CD1c-positive myeloid dendritic cell (primary cell): Measurements from ENCODE around the gene TMEM81.

Experiments used
- DNase-seq: peaks from one replicate; pipeline ENCODE4 v3.0.0-alpha.2; 2016; ENCODE audit errors: extremely low spot score

Gene TMEM81

DNA sequence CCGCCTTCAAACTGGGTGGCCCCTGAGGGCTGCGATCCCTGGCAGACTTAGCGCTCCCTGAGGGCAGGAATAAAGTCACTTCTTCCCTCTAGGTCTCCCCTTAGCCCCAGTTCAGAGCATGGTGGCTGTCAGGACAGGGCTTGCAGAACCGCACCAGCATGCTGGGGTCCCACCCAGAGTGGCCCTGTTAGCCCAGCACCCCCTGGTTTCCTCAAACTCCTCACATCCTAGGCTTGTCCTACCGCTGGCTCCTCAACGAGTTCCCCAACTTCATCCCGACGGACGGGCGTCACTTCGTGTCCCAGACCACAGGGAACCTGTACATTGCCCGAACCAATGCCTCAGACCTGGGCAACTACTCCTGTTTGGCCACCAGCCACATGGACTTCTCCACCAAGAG is 25.4 kb downstream of the TMEM81 start:
- no peak for DNase-seq

DNA sequence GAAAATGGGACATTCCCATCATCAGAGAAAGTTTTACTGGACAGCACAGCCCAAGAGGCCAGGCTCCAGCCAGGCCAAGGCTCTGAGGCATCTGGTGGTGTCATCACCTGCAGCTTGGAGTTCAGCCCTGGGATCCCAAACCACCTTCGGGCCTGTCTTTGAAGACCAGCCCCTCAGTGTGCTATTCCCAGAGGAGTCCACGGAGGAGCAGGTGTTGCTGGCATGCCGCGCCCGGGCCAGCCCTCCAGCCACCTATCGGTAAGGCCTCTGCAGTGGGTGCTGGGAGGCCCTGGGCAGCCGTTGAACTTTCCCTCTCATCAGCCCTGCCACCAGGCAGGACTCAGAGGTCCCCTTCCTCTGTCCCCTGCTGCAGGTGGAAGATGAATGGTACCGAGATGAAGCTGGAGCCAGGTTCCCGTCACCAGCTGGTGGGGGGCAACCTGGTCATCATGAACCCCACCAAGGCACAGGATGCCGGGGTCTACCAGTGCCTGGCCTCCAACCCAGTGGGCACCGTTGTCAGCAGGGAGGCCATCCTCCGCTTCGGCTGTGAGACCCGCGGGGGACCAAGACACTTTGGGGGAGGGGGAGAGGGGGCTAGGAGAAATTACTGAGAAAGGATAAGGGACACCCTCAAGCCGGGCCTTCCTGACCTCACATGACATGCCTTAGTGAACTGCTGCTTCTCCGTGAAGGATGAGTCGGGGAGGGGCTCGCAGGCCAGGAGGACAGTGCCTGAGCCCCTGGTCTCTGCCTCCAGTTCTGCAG is 26.3 kb downstream of the TMEM81 start:
- no peak for DNase-seq

DNA sequence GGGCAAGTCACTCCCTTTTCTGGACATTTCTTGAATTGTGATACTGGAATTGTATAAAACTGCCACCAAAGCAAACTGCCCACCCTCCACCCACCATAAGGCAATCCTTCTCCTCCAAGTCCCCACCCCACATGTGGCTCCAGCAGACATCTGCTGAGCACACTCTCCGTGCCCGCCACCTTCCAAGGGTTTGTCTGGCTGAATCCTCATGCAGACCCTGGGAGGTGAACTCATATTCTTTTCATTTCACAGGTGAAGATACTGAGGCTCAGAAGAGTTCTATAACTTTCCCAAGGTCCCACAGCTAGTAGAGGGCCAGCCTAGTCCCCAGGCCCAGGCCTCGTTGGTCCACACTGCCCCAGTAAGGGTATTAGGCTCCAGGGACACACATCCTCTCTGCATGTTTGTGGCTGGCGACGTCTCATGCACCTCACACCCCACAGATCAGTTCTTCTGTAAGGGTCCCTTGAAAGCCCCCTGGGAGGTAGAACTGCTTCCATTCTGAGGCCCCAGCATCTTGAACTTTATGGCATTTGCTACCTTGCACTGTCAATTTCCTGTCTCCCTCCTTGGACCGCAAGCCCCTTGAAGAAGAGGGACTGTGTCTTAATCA is 27.2 kb downstream of the TMEM81 start:
- no peak for DNase-seq

DNA sequence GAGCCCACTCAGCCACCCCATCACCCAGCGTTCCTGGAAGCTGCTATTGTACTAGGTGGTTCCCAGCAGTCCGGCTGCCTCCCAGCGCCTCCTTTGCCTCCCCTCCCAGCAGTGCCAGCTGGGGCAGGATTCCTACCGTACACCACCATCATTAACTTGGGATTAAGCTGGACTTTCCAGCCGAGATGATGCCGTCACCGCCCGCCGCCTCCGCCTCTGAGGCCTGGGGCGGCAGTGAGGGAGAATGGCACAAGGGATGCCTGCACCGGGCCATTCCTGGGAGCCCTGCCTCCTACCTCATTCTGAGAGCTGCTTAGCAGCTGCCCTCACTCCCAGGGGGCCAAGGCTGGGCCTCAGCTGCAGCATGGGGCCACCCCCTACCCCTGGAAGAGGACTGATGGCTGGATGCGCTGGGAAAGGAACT is 28.1 kb downstream of the TMEM81 start:
- no peak for DNase-seq

DNA sequence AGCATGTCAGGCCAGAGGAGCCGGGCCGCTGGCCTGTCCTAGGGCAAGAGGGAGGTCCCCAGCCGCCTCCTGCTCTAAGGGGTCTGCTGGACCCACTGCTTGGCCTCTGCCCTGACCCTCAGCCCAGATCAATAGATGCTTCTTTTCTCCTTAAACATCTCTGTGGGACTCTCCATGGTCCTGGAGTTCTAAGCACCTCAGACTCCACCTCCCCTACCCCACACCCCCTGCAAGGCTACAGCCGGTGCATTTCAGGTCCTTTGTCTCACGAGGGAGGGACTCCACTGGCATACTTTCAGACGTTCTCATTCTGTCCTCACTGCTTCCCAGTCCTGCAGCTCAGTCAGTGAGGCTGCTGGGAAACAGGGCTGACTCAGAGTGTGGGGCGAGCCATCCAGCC is 30.2 kb downstream of the TMEM81 start:
- no peak for DNase-seq

DNA sequence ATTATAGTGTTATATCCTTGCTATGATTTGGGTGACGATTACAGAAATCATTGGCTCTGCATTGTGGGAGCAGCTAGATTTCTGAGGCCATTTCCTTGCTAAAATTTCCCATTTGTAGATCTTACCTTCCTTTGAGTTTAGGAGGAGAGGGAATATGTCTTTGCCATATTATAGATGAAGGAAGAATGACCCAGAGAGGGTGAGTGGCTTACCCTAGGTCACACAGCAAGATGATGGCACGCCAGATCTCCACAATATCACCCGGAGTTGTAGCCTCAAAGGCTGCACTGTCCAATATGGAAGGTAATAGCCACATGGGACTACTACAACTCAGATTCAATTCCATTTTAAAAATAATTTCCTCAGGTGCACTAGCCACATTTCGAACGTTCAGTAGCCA is 31.0 kb downstream of the TMEM81 start:
- no peak for DNase-seq

DNA sequence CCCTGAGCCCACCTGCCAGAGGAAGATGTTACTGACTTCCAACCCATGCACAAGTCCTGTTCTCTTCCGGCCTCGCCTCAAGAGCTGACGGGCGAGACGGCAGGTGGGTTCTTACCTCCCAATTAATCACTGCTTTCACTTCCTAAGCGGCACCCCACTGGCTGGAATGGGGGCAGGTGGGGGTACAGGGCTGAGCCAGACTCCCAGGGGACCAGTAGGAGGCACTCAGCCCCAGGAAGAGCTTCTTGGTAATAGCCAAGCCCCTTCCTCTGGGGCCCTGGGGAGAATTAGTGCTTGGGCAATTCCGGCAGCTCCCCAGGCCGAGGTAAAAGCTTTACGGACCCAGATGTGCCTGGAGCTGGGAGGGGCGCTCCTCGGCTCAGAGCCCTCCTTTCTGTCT is 31.6 kb downstream of the TMEM81 start:
- no peak for DNase-seq

DNA sequence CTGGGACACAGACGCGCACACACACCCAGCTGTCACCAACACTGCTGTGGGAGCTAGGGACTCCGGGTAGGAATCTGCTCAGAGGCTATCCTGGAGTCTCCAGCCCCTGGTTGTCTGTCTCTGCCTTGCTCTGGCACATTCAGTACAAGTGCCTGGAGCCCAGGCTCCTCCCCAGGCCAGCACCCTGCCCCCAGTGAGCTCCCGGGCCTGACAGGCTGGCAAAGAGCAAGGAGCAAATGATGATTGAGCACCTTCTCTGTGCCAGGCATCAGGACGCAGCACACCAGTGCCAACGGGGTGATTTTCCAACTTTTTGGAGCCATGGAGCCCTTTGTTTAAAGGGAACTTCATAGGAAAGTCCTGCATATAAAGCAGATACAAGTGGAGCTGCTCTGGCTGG is 34.8 kb downstream of the TMEM81 start:
- no peak for DNase-seq

DNA sequence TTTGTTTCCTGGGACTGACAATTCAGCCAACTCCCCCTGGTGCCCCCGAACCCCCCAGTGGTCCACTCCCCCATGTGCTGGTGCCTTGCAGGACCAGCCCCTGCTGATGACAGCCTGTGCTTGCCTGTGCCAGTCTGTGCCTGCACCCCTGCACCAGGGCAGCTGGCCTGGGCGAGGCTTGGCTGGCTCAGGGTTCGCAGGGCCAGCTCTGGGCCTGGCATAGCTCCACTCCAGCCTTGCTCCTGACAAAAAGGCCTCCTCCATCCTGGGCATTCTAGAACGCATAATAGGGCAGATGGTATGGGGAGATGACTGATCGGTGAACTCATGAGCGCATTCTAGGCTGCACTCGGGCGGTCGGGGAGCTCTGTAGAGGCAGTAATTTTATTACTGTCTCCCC is 35.9 kb downstream of the TMEM81 start:
- no peak for DNase-seq

DNA sequence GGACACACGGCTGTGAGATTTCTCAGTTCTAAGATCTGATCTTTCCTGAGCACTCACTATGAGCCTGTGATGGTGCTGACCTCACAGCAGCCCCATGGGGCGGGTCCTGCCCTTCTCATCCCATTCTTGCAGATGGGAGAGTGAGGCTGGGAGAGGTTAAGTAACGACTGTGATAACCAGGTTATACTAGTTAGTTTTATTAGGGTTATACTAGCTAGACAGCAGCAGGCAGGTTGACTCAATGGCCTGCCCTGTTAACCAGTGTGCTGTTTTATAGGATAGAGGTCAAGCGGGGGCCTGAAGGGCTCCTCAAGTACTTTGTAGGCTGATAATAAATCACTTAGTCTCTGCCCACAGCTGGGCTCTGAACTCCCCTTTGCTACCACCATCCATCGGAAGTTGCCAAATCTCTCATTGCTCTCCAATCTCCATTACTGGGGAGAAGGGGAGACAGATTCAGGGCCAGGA is 36.5 kb downstream of the TMEM81 start:
- no peak for DNase-seq

DNA sequence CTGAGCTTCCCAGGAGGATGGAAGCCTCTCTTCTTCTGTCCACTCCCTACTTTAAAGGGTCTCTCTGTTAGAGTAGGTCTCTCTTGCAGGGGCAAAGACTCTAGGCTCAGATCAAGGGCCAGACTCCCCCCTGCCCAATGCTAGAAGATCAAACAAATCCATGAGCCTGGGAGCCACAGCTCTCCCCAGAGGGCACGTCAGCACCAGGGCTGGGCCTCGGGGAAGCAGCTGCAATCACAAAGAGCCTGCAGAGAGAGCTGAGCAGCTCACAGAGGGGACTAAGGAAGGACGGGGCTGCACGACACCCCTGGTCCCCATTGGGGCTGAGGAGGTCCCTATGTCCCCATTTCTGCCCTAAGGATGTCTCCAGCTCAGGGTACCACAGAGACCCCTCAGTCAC is 37.4 kb downstream of the TMEM81 start:
- no peak for DNase-seq

DNA sequence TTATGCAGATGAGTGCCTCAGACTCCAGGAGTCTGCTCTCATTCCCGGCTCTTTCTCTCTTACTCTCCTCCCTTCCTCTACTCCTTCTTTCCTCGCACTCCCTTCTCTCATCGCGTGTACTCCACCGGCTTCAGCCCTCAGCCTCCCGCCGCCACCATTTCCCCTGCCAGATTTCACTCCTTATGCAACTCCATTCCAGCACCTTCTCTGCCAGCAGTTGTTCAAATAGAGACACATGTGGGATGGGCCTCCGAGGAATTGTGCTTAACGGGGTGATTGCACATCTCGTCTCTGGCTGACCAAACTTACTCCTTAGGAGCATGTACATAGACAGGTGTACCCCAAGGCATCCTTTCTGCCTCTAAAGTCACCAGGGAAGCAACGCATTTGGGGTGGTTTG is 39.1 kb downstream of the TMEM81 start:
- no peak for DNase-seq

DNA sequence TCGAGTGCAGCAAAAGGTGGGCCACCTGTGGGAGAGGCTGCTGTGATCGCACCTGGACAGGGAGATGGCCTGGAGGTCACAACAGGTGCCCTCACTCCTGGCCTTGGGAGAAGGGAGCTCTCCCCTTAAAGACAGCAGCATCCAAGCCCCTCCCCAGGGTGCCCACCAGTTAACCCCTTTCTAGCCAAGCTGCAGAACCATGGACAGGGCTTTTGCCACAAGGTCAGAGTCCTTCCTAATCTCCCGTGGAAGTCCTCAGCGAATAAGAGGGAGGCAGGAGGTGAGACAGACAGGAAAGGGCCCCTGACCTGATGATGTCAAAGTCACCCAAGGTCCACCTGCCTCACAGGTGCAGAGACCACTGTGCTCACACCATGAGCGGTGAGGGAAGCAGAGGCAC is 39.5 kb downstream of the TMEM81 start:
- no peak for DNase-seq

DNA sequence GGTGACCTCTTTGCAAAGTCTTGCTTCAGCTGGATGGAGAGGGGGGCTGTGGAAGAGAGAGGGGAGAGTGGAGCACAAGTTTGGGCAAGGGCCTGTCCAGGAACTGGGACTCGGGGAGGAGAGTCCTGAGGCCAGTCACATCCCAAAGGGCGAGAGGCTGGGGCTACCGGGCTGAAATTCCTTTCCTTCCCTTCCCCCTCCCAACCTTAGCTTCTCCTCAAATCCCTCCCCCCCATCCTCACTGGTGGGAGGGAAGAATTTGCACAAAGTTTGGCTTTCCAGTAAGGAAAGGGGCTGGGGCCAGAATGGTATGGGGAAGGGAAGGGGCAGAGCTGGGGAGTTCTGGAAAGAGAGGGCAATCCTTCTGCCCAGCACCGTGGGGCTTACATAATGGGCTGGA is 40.4 kb downstream of the TMEM81 start:
- DNase-seq: no peak

DNA sequence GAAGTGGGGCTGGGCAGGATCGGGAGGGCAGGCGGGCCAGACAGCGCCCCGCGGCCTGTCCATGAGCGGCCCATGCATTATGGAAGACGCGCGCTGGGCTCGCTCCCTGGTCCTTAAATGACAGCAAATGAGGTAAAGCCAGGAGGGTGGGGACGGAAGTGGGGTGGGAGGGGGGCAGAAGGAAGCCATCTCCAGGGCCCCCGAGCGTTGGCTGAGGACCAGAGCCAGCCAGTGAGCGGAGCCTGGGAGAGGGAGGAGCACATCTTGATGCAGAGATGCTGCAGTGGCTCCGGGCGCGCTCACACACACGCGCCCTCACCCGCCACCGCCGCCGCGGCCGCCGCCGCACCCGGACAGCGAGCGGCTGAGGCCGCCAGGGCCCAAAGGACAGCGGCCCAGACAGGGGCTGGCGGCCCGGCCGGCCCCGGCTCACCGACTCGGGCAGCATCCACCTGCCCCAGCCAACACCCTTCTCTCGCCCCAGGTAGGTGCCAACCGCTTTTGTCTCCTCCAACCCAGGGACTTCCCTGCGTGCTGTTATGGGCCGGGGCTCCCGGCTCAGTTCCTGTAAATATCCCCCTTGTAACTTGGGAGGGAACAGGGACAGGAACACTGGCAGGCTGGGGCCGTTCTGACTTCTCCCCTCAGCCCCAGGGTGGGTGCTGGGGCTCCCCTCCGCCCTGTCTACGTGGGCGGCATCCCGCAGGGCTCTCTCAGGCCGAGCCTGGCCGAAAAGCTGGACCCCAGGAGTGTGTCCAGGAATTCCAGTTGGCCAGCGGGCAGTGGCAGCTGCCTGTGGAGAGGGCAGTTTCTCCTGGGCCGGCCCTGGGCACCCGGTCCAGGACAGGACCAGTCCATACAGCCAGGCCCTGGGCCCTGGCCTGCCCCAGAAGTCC is 41.1 kb downstream of the TMEM81 start, which contains the start of gene CNTN2:
Gene CNTN2, plus strand, starts transcription at position 302 of the 896 bp plus-strand sequence. CDS start 9,974 bp downstream, outside the sequence.
- no peak for DNase-seq

DNA sequence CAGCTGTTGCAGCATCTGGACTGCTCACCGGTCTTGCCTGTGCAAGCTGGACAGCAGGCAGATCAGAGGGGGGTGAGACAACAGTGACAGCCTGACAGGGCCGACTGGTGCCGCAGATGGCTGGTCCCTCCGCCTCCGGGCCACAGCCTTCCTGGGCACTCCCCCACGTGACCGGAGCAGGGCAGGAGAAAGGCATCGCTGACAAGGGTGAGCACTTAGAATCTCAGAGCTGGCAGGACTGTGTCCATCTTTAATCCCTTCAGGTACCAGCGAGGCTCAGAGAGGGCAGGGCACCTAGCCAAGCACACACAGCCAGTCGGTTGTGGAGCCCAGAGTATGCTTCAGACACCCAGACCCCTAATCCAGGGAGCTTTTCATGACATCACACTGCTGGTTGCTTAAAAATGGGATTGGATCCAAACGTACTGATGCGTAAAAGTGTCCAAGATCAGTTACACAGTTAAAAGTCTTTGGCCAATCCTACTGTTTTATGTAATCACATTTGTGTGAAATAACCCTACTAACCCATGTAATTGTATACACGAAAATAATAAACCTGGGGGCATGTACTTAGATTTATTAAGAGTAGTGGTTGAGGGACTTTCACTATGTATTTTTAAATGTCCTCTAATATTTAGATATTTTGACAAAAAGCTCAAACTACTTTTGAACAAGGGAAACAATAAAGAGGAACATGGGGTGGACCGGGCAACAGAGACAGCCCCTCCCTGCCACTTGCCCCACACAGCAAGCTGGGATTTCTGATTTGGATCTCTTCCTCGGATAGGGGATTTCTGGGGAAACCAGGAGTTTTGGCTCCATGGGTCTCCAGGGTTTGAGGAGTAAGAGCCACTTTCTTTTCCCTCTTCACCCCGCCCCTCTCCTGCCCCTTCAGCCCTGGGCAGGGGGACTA is 42.0 kb downstream of the TMEM81 start:
- DNase-seq: no peak

DNA sequence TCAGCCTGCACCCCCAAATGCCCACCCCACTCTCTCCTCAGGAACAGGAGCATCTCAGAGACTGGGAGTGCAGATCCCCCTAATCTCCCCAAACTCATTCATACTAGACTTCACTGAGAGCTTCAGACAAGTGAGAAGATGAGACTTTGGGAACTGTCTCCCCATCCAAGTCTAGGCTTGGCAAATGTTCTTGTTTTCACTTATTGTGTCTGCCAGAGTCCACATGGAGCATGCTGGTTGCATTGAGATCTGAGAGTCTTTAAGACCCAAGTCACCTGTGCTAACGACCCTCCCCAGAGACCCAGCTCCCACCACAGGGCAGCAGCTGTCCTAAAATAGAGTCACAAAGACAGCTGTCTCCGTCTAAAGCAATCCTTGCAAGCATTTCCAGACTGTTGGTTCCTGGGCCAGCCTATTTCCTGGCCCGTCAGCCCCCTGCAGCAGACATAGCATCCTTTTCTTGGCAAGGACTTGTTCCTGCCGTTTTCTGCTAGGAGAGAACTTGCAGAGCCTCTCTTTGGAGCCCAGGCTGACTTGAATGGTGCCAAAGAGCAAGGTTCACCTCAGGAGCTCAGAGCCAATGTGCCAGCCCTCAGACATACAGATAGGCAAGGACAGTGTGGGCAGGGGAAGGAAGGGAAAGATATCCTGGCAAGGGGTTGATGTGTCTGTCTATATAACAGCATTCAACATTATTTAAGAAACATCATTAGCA is 43.1 kb downstream of the TMEM81 start:
- no peak for DNase-seq

DNA sequence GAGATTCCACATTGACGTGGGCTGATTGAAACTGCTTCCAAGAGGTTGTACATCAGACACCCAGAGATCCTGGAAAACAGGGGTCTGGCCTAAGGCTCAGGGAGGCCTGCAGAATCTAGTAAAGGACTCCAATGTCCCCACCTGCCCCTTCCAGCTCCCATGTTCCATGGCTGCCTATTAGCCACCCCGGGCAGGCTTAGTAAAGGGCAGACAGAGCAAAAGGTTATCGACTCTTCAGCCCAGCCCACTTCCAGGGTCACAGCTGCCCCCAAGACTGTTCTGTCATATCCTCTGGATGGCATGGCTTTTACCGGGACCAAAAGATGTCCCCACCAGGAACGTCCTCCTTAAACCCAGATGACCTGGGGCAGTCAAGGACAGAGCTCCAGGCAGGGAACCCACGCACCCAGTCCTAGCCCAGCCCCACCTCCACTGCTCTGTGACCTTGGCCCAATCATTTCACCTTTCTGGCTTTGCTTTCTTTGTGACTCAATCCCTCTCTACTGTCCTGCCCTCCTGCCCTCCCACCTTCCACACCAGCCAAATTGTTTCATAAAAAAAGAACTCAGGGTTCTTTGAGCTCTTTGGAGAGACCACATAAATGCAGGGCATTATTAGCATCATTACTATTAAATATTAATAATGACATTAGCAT is 46.0 kb downstream of the TMEM81 start:
- DNase-seq: no peak

DNA sequence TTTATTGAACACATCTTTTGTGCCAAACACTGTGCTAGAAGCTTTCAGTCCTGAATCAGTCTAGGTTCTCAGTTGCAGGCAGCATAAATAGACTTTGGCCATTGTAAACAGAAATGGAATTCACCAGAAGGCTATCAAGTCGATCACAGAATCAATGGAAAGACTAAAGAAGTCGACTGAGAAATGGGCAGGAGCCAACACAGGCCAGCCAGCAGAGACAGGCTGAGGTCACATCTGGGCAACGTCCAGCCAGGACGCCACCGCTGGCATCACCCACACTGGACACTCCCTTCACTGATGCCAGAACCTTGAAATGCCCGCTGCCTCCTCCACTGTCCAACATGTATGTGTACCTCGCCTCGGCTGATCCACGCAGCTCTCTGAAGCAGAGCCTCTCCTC is 46.7 kb downstream of the TMEM81 start:
- DNase-seq: no peak
